SK-MEL-5 (cell line): ENCODE results near the gene FHOD3. TPM values are rescaled to one million over a fixed set of nuclear protein-coding genes. Genes with fewer than 3 reads are reported as not detected.

Source experiments
- DNase-seq: peaks from one replicate; pipeline ENCODE4 v3.0.0-alpha.2; 2016; ENCODE audit warnings: low read depth, low spot score
- in situ Hi-C: cut with HindIII; loops from 2 replicates; pipeline ENCODE4 v1.10.0; 2016; ENCODE audit warnings: low sequenced_read_pairs, high pct_unique_total_duplicates, low pct_unique_long_range_greater_than_20kb
- total RNA-seq: library from RNA; depleted of rRNA; stranded (reverse); fragments of >200 nt; shearing (Covaris generic); gene quantifications from 2 replicates; pipeline ENCODE4 v1.2.3, GENCODE V29; 2014

The FHOD3 gene
- total RNA-seq, 1 experiment from 2014 or later, result 2.4 TPM

DNA sequence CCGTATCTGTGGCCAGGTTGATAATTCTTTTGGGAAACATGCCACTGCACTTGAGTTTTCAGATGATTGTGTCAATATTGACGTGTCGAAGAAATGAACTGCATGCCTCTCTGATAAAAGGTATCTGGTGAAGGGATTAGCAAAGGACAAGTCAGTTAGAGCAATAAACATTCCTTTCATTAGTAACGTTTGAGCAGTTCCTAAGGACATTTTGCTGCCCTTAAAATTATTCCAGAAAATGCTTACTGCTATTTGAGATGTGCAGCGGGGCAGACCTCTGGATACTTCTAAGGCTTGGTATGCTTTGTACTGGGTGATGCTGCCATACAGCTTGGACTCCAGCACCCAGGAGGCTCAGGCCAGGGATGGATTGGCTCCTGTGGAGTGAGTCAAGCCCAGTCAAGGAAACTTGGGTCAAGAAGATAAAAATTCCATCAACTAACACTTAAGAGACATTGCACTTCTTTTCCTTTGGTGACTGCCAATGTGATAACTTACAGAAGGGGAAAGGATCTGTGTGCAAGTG, 166.7 kb downstream of the FHOD3 start:
- in situ Hi-C loops, result no loop called here
- no peak for DNase-seq

GRCh38 chr18:36465276-36465675, 167.8 kb downstream of the FHOD3 start:
- DNase-seq, result no peak

DNA sequence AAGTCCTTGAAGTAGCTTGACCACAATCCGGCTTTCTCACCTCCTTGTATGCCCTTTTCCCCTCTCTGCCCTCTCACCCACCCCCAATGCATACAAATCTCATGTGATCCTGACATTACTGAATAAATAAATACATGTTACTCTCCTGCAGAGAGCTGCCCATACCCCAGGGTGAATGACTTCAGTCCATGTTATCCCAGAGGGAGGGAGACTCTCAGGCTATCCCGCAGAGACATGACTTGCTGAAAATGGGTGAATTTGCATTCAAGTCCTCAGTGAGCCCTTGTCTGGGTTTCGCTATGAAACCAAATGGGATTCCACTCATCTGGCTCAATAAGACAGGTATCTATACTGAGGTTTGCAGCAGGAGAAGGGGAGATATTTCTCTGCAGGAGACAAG, 168.5 kb downstream of the FHOD3 start:
- in situ Hi-C loops, result no loop called here
- DNase-seq, result no peak

More at GRCh38 chr18:36465276-36465675, 167.8 kb downstream of the FHOD3 start:
- in situ Hi-C loops, result no loop called here

- in situ Hi-C loops, result no loop called here
- no peak for DNase-seq
Observed at GRCh38 chr18:36467614-36468013, 170.1 kb downstream of the FHOD3 start.

GRCh38 chr18:36468161-36468560, 170.6 kb downstream of the FHOD3 start:
- DNase-seq, result no peak
- in situ Hi-C loops, result no loop called here

GRCh38 chr18:36469461-36469860, 171.9 kb downstream of the FHOD3 start:
- DNase-seq, result no peak
- in situ Hi-C loops, result no loop called here

DNA sequence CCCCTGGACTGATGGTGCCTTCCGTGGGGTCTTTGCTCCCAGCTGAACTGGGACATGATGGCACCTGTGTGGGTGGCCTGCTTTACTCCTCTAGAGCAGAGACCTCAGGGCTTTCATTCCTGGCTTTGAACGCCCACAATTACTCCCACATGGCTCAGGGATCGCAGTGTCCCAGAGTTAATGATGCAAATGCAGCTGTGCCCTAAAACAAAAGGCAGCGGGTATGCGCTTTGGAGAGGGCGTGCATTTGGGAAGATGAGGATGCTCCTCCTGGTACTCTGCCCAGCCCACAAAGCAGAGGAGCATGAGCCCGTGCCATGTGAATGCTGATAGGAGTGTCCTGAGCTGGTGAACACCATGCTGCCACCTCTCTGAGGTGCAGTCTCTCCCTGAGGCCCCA, 173.4 kb downstream of the FHOD3 start:
- DNase-seq, result no peak
- in situ Hi-C loops, result no loop called here

DNA sequence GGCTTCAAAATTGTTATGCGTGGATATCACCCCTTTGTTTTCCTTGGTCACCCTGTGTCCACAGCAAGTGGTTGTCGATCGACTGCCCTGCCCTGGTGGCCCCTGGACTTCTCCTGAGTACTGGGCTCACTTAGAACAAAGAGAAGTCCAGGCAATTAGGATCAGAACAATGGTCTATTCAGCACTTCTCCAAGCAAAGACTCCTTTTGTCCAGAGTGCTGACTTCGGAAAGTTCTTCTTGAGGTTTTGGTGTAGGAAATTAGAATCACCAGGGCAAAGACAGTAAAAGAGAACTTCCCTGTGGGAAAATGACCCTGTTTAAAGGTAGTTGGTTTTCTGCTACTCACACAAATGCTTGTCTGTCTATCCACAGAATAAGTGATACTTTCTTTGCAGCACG, 173.9 kb downstream of the FHOD3 start:
- in situ Hi-C loops, result no loop called here
- peak; percentile 87 for DNase-seq

- DNase-seq, result no peak
- in situ Hi-C loops, result no loop called here
Observed at GRCh38 chr18:36476433-36476832, 178.9 kb downstream of the FHOD3 start.

GRCh38 chr18:36477776-36478175, 180.3 kb downstream of the FHOD3 start:
- in situ Hi-C loops, result no loop called here
- DNase-seq, result no peak

GRCh38 chr18:36481201-36481657, 183.7 kb downstream of the FHOD3 start:
- no peak for DNase-seq
- in situ Hi-C loops, result no loop called here

DNA sequence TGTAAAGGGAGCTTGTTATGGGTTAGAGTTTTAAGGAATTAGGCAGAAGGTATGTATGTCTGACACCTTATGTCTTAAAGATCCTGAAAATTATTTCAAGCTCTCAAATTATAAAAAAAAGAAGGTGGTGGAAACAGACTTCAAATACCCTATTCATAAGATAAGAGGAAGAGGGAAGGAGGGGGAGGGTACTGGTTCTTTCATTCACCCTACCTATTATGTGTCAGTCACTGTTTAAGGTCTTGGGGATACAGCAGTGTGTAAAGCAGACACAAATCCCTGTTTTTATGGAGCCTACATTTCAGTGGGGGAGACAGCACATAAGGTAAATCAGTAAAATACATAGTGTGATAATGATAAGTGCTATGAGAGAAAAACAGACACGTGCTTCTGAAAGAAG, 184.4 kb downstream of the FHOD3 start:
- no peak for DNase-seq
- in situ Hi-C loops, result no loop called here

- in situ Hi-C loops, result no loop called here
- DNase-seq, result no peak
Observed at GRCh38 chr18:36484591-36484990, 187.1 kb downstream of the FHOD3 start.

DNA sequence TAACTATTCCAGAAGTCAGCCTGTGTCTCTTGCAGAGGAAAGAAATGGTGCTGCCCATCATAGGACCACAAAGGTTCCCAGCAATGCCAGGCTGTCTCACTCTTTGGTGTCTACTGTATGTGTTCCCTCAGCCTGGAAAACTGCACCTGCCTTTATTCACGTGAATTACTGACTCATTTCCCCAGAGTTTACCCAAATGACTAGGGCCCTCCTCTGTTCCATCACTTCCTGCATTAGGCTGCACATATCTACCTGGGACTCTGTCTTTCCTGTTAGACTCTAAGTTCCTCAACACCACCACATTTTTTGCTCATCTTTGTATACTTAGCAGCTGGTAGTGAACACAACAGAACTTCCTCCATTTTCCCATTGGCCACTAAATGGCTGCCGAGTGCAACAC, 188.3 kb downstream of the FHOD3 start:
- in situ Hi-C loops, result no loop called here
- no peak for DNase-seq

DNA sequence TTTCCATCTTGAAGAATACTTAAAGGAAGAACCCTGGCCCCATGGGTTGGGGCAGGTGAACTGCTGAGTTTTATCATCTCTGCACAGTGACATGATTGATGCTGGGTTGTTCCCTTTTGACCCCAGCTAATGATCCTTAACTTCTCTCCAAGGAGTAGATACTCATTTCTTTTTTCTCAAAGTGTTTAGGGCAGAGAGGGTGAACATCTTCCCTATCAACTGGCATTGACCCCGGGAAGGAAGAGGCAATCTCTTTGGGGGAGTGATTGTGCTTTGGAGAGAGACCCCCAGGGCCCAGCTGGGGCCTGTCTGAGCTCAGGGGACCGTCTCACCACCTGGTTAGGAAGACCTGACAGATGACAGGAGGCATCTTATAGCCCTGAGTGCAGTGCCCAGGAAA, 190.6 kb downstream of the FHOD3 start:
- in situ Hi-C loops, result no loop called here

GRCh38 chr18:36490897-36491296, 193.4 kb downstream of the FHOD3 start:
- in situ Hi-C loops, result no loop called here
- no peak for DNase-seq

More for the DNA sequence above, 190.6 kb downstream of the FHOD3 start:
- DNase-seq, result no peak

- in situ Hi-C loops, result no loop called here
- DNase-seq, result no peak
Observed at GRCh38 chr18:36492604-36493329, 195.3 kb downstream of the FHOD3 start.

DNA sequence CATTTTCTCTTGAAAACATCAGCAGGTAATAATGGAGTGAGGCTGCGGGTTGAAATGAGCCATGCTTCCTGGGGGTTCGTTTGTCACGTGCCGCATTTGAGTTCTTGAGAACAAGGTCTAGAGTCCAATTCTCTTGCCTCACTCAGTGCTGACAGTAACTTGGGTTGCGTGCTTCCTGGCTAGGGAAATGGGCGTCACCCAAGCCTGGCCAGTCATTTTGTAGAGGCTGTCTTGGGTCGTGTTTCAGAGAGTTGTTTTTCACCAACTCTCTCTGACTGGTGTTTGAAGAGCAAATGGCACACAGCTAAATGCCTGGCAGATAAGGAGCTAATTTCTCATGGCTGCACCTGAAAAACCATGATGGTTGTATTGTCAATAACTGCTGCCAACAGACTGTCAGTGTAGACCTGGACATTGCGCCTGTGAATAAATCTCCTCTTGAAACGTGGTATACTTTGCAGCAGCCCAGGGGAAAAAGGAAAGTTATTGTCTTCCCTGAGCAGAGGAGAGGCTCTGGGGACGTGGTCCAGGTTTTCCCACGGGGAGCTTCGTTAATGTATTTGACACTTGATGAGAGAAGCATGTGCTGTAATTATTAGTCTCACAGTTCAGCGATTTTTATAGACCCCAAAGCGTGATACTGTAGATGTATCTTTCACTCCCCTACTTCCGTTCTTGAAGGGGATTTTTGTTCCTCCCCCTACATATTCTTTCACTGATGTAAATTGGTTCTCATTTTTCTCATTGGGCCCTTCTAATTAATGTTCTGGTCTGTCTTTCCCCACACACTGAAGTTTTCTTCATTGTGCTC, 196.0 kb downstream of the FHOD3 start:
- in situ Hi-C loops, result no loop called here
- no peak for DNase-seq

- in situ Hi-C loops, result no loop called here
- no peak for DNase-seq
Observed at GRCh38 chr18:36494160-36494437, 196.6 kb downstream of the FHOD3 start.
